Testis (tissue), 3 donors: ENCODE data around the gene GRIN2C. TPM values are rescaled to one million over a fixed set of nuclear protein-coding genes. Genes with fewer than 3 reads are reported as not detected.
A peak's percentile ranks its signal among the peaks of the same experiment; 100 is the strongest.

Experiments
- DNase-seq: peaks from one replicate; pipeline ENCODE4 v3.0.0-alpha.2; 2019
- H3K27ac ChIP-seq, 2 donors: fragments of 200-600 bp; sonication (generic); one replicate each; pipeline ENCODE4 v1.5.1; 2019
- H3K27me3 ChIP-seq: fragments of 200-600 bp; sonication (generic); one replicate; pipeline ENCODE4 v1.5.1; 2019
- H3K36me3 ChIP-seq: fragments of 200-600 bp; sonication (generic); one replicate; pipeline ENCODE4 v1.5.1; 2017; ENCODE audit warnings: low read depth; ENCODE audit errors: missing control alignments
- H3K4me1 ChIP-seq: fragments of 200-600 bp; sonication (generic); one replicate; pipeline ENCODE4 v1.5.1; 2019
- H3K4me3 ChIP-seq, 2 donors: fragments of 200-600 bp; sonication (generic); one replicate each; pipeline ENCODE4 v1.5.1; 2017 to 2019
- H3K9me3 ChIP-seq: fragments of 200-600 bp; sonication (generic); one replicate; pipeline ENCODE4 v1.5.1; 2017
- CTCF ChIP-seq, 3 experiments: fragments of 450-650 bp in 2 of 3; fragments of 200-600 bp in 1 of 3; sonication (generic) in 1 of 3; IDR thresholded peaks; one replicate each; pipeline ENCODE4 v1.5.1; 2016 to 2019; ENCODE audit warnings: antibody characterized with exemption in 3 of 3, mild to moderate bottlenecking in 2 of 3, moderate library complexity in 1 of 3
- POLR2A ChIP-seq: fragments of 450-650 bp; IDR thresholded peaks from one replicate; pipeline ENCODE4 v1.6.1; 2017; ENCODE audit warnings: antibody characterized with exemption, mild to moderate bottlenecking, moderate library complexity
- WGBS, 2 donors: methylation state at CpG; one replicate each; pipeline ENCODE4 v1.1.5; 2018; 5-methylcytosine and 5-hydroxymethylcytosine counted together
- intact Hi-C: fragments of 100-400 bp; cut with DNase I; formaldehyde crosslinking; loops from one replicate; pipeline ENCODE4 v1.15.1; 2023; ENCODE audit warnings: low total_unique reads
- polyA plus RNA-seq: library from polyadenylated mRNA; stranded (reverse); fragments of 350-450 nt; fragmentation: Illumina TruSeq; extraction: RNeasy Lipid Tissue Mini Kit (QIAGEN cat#74804); gene quantifications from one replicate; pipeline ENCODE4 v1.2.3, GENCODE V29; 2014; ENCODE audit warnings: low read depth, low replicate concordance; ENCODE audit not compliant: insufficient read depth
- total RNA-seq, 2 donors: library from RNA; depleted of rRNA; stranded (reverse); fragments of >200 nt; gene quantifications; one replicate each; pipeline ENCODE4 v1.2.3, GENCODE V29; 2016

GRIN2C gene
- total and polyA plus RNA-seq, 3 donors from 2014 or later = 7.7 to 20.8 (median 20.1) TPM

GRCh38 chr17:74848656-74849399, 10.9 kb downstream of the GRIN2C start:
- intact Hi-C loops = no loop called here
- 69 to 73% methylated on average over 9 of the region's 9 CpGs for WGBS, 2 donors
- Histone ChIP-seq H3K9me3 (no peaks in the 10 kb centered on the region), H3K4me3 (no peak overlapping the region), H3K27ac (no peak overlapping the region), H3K36me3 (no peaks in the 10 kb centered on the region), H3K27me3 (no peaks in the 10 kb centered on the region), H3K4me1 (no peaks in the 10 kb centered on the region)
- DNase-seq = no peak
- no peak for TF ChIP-seq POLR2A
- no peak for TF ChIP-seq CTCF (IDR thresholded peaks at IDR 0.05)

GRCh38 chr17:74846621-74847020, 13.1 kb downstream of the GRIN2C start:
- no peak for DNase-seq
- intact Hi-C loops = no loop called here
- Histone ChIP-seq H3K4me3 (no peak overlapping the region), H3K36me3 (no peaks in the 10 kb centered on the region), H3K4me1 (peaks cover 8% of the 10 kb centered on the region), H3K9me3 (no peaks in the 10 kb centered on the region), H3K27ac (no peak overlapping the region), H3K27me3 (no peaks in the 10 kb centered on the region)
- 94 to 95% methylated on average over 16 of the region's 16 CpGs for WGBS, 2 donors
- no peak for TF ChIP-seq CTCF (IDR thresholded peaks at IDR 0.05)
- TF ChIP-seq POLR2A = no peak

GRCh38 chr17:74843352-74843627, 16.4 kb downstream of the GRIN2C start:
- Histone ChIP-seq H3K36me3 (no peaks in the 10 kb centered on the region), H3K4me3 (peak overlapping the region in 1 of 2 donors; percentile 18)

GRCh38 chr17:74842599-74843351, 16.9 kb downstream of the GRIN2C start:
- TF ChIP-seq CTCF (IDR thresholded peaks at IDR 0.05) (peak; percentile 34 to 45 (median 38)), POLR2A (no peak)
- Histone ChIP-seq H3K27ac (no peak overlapping the region), H3K4me1 (peaks cover 20% of the 10 kb centered on the region), H3K4me3 (peak overlapping the region; percentile 18), H3K27me3 (no peaks in the 10 kb centered on the region), H3K36me3 (no peaks in the 10 kb centered on the region), H3K9me3 (no peaks in the 10 kb centered on the region)
- WGBS, 2 donors = 16% methylated on average over 52 of the region's 88 CpGs; no CpG with 5 or more reads in 1 of the 2 donors
- DNase-seq = peak; percentile 79
- intact Hi-C loops = no loop called here

More at GRCh38 chr17:74843352-74843627, 16.4 kb downstream of the GRIN2C start:
- no peaks in the 10 kb centered on the region for H3K9me3 ChIP-seq
- no peaks in the 10 kb centered on the region for H3K27me3 ChIP-seq
- H3K4me1 ChIP-seq = peaks cover 20% of the 10 kb centered on the region
- 40 to 67% methylated on average over 8 to 14 of the region's 26 CpGs for WGBS, 2 donors
- TF ChIP-seq POLR2A (no peak), CTCF (IDR thresholded peaks at IDR 0.05) (no peak)
- no peak overlapping the region for H3K27ac ChIP-seq
- intact Hi-C loops = no loop called here
- no peak for DNase-seq
